HG02678 (cell line): ENCODE measurements around the gene AXIN1.
"Not testable (repeated sequence)": the region's sequence is repeated elsewhere in the genome, so short reads cannot be mapped to it uniquely, and the experiment has no call there.

Source experiments
- ATAC-seq: cut with Tn5 transposase; IDR thresholded peaks from one replicate; pipeline ENCODE4 v1.9.1; 2021; ENCODE audit warnings: mild to moderate bottlenecking, moderate library complexity; ENCODE audit not compliant: unreplicated experiment

The AXIN1 gene

DNA sequence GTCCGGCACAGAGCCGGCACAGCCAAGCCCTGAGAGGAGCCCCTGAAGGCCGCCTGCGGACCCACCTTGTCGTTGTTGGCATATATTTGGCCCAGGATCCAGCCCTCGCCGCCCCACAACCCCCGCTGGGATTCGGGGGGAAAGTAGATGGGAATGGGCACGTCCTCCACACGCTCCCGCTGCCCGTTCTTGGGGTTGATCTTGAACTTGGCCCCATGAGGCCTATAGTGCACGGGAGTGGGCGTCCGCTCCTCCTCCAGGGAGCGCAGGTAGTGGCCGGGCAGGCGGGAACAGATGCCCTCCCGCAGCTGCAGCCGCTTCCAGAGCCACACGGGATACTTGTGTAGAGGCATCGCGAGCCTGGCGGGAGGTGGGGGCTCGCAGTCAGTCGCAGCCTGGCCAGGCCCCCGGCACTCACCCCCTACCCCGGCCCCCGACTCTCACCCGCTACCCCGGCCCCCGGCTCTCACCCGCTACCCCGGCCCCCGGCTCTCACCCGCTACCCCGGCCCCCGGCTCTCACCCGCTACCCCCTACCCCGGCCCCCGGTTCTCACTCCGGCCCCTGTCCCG lies 17.4 kb upstream of the AXIN1 start:
- no peak for ATAC-seq

DNA sequence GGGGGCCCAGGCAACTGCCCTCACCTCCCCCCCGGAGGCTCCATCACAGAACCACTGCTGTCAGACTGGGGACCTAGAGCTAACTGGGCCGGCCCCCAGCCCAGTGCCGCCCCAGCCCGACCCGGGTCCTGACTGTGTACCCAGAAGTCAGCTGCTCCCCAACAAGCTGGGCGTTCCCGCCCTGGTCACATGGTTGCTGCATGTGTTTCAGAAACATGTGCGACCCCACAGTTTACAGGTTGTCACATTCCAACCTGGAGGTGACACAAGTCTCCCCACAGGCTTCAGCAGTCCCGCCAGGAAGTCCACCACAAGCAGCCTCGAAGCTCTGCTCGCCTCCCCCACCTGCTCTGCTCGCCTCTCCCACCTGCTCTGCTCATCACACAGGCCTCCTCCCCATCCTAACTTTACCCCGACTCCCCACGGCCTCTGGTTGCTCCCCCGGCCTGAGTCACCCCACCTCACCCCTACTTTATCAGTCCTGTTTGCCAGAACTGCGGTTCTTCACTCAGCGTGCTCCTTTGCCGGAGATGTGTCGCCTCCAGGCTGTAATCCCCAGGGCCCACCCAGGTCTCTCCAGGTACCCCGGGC lies 16.8 kb upstream of the AXIN1 start:
- ATAC-seq: no peak

DNA sequence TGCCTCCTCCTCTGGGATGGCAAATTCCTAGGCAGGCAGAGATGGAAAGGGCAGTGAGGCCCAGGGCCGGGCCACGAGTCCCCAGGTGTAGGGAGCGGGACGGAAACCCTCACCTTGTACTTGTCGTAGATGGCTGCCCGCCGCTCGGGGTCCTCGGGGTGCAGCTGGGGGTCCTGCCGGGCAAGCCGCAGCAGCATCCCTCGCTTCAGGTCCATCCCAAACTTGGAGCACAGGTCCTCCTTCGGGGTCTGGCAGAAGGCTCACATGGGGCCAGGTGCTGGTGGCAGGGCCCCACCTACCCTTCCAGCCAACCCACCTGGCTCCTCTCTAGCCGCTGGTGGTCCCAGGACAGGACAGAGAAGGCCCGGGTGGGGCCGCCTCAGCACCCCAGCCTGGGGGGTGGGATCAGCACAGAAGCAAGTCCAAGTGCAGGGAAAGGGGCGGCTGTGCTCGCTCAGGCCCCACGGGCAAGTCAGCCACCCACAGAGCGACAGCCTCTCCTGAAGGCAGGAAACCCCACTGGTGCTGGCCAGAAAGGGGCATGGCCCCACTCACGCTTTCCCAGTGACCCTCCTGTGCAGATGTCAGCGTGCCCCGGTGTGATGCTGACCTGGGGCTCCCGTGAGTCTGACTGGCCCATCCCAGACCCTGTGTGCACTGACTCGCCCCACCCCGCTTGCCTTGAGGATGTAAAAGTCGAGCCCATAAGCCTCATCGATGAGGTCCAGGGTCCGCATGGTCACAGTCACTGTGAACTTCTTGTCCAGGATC lies 16.1 kb upstream of the AXIN1 start:
- no peak for ATAC-seq

DNA sequence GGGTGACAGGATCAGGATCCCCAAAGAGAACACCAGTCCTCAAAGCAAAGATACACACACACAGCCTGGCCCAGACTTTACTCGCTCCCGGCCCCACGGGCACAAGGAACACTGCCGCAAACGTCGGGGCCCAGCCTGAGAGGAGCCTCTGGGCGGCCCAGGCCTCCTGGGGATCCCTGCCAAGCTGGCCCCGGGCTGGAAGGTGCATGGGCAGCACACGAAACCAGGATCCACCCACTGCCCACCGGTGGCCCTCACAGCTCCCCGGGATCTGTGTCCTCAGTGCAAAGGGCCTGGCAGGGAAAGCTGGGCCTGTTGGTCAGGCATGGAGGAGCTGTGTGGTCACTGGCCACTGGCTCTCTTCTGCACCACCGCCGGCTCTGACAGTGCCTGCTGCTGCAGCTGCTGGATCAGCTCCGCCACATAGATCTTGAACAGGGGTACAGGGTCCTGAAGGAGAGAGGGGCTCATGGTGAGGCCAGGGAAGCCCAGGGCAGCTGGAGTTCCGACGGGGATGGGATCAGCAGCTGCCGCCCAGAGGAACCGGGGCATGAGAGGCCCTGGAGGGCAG lies 14.9 kb upstream of the AXIN1 start:
- no peak for ATAC-seq

DNA sequence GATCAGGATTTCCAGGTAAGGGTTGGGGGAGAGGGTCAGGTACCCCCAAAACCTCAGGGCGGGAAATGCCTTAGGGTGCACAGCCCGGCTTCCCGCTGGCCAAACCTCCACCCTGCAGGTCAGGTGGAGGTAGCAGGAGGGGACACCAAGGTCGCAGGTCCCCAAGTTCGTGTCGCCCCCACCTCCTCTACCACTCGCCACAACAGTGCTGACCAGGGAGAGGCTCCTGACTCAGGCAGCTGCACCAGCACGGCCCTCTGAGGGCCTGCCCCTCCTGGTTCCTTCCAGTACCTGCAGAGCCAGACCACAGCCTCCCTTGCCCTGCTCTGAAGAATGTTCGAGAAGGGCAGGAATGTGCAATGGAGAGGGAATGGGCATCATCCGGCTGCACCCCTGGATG lies 14.0 kb upstream of the AXIN1 start:
- no peak for ATAC-seq

DNA sequence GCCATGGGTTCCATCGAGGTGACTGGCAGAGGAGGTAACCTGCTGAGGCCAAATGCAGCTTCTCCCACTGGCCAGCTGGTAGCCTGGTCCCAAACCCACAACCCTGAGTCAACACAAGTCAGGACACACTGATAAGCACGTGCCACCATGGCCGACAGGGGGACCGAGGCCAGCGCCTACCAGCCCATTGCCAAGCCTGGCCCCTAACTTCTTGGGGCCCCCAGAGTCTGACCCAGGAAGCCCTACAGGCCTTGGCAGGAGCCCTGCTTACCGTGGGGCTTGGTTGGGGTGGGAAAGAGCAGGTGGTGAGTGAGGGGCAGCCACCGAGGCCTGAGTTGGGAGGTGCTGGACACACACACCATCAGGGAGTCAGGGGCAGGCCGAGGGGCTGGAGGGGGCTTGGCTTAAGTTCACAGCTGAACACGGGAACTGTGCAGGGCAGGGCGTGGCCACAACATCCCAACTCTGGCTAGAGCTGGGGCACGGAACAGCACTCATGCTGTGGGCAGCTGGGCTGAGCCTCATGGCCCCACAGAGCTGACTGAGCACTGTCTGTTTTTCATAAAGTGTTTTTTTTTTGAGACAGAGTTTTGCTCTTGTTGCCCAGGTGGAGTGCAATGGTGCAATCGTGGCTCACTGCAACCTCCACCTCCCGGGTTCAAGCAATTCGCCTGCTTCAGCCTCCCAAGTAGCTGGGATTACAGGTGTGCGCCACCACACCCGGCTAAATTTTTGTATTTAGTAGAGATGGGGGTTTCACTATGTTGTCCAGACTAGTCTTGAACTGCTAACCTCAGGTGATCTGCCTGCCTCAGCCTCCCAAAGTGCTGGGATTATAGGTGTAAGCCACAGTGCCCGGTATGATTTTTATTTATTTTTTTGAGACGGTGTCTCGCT lies 12.3 kb upstream of the AXIN1 start:
- no peak for ATAC-seq

DNA sequence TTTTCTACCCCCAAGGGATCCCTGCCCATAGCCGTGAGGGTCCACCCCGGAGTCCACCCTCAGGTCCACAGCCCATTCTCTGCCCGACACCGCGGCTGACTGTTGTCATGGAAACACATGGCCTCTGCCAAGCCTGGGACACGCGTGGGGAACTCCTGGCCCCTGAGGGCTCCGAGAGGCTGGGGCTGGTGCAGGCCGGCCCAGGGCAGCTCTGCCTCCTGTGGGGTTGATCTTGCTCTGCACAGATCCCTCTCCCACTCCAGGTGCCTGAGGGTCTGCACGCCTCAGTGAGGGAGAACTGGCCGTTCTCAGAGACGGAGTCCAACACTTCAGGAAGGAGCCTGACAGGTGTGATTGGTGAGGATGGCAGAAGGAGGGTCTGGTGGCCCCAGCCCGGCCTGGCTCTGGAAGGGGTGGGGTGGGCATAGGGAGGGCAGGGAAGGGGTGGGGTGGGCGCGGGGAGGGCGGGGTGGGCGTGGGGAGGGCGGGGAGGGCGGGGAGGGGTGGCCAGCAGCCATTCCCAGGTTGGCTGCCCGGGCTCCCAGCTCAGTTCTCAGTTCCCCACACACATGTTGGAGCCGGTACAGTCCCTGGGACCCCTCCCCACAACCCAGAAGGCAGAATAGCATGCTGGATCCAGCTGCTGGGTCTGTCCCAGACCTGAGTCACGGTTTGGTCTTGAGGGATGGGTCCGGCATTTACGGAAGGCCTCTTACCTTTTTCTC lies 11.4 kb upstream of the AXIN1 start:
- ATAC-seq: no peak

DNA sequence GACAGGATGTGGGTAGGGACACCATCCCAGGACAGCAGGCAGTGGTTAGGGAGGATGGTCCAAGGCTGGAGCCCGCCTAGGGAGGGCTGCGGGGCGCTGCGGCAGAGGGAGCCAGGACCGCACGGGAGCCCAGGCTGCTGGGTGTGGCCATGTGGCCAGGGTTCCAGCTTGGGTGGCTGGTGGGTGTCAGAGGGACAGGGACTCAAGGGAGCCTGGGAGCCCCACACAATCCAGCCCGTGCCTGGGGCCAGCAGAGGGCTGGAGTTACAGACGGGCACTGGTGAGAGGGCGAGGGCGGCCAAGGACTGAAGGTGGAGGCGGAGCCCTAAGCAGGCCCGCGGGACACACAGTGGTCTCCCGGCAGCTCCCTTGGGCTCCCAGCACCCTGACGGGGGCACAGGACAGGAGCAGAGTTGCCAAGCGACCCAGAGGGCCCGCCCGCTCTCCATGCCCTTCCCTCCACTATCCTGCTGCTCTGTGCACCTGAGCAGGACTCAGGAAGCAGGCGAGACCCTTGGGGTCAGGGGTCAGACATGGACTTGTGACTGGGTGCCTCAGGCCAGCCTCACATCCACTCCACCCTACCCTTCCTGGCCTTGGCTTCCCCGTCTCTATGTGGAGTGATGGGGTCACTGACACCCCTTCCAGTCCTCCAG lies 10.7 kb upstream of the AXIN1 start:
- ATAC-seq: no peak

DNA sequence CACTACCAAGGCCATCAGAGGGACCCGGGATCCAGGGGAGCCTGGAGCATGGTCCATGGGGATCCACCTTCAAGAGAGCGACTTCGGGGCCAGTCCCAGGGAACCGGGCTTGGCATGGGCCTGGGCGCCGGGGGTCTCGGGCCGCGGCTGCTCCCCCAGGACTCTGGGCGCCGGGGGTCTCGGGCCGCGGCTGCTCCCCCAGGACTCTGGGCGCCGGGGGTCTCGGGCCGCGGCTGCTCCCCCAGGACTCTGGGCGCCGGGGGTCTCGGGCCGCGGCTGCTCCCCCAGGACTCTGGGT lies 10.1 kb upstream of the AXIN1 start:
- ATAC-seq: not testable (repeated sequence)

DNA sequence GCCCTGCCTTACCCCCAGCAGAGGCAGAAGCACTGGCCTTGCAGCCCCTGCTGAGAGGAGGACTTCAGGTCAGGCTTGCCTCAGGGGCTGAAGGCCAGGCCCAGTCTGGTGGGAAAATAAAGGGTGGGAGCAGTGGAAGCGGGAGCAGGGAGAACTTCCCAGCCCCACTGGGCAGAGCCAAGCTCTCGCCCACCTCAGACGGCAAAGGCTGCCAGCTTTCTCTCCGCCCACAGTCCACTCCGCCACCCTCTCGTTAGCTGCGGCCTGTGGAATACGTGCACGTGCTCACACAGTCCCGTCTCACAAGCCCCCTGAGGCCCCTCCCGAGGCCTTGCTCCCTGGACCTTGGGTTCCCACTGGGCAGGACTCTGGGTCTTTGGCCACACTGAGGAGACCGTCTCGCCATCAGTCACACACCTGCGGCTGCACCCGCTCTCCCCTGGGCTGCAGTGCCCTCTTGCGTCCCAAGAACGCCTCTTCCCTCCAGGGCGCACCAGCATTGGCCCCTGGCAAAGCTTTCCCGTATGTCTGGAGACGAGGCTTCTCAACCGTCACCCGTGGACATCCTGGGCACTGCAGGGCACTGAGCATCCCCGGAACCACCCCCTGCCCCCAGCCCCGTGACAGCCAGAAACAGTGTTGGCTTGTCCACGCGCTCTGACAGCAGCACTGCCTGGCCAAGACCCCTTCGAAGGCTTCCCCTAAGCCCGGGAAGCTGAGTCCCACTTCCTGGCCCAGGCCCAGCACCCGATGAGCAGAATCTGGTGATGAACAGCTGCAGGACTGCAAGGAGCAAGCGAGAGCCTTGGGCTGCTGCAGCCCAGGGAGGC lies 9.6 kb upstream of the AXIN1 start:
- ATAC-seq: peak; percentile 66

DNA sequence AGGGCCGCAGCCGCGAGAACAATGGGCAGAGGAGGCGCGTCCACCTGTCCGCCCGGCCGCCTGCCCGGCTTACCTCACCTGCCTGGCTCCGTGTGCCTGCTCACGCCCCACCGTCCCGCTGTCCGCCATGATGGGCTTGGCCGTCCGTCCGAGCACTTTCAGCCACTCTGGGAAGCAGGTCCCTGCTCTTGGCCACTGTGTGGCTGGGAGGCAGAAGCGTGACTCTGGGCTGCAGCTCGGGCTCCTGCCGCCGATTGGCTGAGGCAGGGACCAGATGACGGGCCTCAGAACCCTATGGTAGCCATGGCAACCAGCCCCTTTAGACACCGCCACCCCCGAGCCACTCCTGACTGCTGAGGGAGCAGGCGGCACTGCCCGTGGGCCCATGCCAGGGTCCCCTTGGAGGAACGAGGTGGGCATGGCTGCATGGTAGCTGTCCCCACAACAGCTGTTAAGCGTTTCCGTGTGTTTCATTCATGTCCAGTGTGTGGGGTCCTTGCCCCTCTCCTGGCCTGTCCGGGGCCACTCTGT lies 8.9 kb upstream of the AXIN1 start:
- ATAC-seq: no peak

DNA sequence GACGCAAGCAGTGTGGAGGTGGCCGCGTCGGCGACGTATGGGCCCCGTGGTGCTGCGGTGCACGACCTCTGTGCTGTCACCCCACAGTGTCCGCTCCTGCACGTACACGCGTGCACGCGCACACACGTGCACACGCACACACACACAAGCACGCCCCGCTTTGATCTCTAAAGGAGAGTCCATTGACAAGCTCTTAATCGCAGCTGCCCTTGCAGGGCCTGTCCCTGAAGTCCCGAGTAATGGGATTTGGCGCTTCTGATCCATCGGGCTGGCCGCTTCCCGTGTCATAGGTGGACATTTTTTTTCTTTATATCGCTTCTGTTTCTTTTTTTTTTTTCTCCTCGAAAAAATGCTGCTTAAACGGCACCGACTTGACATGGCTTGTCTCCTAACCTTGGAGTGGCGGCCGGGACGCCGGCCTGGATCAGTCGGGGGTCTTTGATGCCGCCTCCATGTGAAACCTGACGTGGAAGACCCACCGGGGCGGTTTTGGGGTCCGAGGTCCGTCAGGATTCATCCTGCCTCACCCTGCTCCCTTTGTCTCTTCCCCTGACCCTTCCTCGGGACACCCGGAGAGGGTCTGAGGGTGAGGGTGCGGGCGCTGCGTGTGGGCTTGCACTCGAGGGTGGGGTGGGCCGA lies 8.3 kb upstream of the AXIN1 start:
- ATAC-seq: no peak

DNA sequence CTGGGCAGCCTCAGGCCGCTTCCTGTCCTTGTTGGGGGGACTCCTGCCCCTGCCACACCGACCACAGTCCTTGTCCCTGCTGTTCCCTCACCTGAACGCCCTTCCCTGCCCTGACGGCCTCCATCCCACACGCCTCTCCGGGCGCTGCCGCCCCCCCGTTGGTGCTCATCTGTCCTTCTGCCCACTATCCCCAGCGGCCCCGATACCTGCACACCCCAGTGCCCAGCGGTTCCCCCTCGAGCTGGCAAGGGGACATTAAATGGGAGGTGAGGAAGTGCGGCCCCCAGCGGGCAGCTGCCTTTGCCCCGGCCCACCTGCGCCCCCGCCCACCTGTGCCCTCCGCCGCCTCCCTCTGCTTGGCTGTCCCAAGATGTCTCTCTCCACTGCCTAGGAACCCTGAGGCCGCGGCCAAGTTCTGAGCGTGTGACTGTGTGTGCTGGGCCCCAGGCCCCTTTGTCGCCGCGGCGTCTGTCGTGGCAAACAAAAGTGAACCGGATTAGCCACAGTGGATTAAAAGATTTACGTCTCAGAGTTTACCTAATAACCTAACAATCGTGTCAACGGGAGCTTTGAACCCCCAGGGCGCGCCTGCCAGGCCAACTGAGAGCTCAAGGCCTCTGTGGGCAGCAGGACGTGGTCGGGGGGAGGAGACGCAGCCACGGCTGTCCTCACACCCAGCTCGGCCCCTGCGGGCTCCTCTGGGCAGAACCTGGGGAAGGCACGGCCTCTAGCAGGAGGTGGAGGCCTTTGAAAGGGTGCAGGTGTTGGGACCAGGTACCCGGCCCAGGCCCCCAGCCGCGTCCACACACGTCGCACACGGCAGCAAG lies 7.6 kb upstream of the AXIN1 start:
- no peak for ATAC-seq

DNA sequence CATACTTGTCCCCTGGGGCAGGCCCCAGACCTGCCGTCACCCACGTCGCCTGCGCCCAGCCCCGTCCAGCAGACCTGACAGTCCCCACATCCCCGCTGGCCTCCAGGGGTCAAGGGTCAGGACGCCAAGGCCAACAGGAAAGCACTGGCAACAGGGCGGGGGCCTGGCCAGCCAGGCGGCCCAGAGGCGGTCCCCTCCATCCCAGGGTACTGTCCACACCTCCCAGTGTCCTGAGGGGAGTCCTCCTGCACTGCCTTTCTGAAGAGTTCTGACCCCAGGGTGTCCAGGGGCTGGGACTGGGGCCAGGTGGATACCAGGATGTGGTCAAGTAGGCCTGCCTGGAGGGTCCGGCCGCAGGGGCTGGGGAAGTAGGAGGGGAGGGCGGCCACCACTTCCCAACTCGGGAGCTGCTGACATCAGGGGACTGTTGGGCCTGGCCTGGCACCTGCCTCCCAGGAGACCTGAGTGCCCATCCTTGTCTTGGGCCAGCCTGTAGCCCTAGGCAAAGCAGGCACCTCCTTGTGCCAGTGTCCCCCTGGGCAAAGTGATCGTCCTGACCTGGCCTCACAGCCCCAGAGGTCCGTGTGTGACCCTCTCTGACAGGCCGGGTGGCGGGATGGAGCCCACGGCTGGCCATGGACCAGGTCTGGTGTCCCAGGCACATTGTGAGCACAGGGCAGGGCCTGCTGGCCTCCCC lies 6.7 kb upstream of the AXIN1 start:
- no peak for ATAC-seq

DNA sequence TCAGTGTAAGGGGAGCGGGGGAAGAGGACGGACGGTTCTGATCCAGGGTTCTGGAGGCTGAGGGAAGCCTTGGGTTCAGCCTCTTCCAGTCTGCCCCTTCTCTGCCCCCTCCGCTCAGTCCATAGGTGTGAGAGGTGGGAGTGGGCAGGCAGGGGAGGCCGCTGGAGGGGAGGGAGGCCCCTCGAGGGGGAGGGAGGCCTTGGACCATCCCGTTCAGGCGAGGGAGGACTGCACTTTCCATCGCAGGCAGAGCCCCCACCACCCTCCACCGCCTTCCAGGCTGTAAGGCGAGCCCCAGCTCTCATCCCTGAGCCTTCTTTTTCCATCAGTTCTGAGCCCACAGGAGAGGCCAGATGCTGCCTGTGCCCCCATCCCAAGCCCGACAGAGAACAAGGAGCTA lies 4.2 kb upstream of the AXIN1 start:
- no peak for ATAC-seq

DNA sequence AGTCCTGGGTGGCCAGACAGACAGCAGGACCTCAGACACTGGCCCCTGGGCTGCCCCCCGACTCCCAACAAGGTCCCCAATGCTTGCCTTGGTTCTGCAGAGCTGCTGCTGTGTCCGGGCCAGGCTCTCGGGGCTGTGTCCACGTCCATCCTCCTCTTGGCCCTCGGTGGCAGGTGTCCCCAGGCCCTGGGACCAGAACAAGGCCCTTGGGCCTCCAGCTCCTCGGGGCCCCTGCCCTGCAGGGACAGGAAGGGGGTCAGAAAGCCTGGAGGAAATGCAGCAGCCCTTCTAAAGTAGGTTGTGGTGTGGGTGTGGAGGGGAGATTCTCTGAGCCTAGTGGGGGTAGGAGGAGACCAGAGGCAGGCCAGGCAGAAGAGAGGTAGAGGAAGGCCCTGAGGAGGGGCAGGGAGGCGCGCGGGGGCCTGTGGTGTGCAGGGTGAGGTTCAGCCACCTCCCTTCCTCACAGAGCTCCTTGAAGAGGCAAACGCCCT lies 2.5 kb upstream of the AXIN1 start:
- no peak for ATAC-seq

DNA sequence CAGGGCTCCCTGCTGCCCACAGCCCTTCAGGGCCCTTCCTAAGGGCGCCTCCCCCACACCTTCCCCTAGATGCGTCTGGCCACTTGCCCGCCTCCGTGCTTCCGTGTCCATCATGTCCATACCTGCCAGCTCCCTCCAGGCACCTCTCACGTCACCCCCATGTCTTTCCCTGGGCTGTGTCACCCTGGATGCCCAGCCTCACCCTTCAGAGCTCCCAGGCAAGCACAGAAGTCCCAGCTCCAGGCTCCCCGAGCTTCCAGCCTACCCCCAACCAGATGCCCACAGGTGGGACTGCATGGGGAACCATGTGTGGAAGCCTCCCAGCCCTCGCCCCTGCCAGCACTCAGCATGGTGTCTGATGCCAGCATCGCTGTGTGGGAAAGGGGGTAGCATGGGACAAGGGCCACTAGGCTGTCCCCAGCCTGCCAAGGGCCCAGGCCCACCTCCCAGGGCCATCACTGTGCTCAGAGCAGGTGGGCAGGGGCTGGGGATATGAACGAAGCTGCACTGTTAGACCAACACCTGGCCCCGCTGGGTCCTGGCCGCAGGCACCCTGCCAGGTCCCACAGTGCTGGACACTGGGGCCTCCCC lies 1.9 kb upstream of the AXIN1 start:
- no peak for ATAC-seq
